NCI-H2196 (cell line): Measurements from ENCODE around the gene EXOC7.

Source experiments
- DNase-seq: peaks from one replicate; lab custom pipeline; 2025; ENCODE audit not compliant: unreplicated experiment; lab: John Stamatoyannopoulos, UW

Gene EXOC7

GRCh38 chr17:76138896-76139752 lies 35.5 kb upstream of the EXOC7 start:
- peak; percentile 29 for DNase-seq

GRCh38 chr17:76138234-76138895 lies 34.8 kb upstream of the EXOC7 start:
- peak; percentile 71 for DNase-seq

GRCh38 chr17:76137351-76138233 lies 34.0 kb upstream of the EXOC7 start:
- no peak for DNase-seq

- DNase-seq: no peak
These were observed 33.4 kb upstream of the EXOC7 start for GRCh38 chr17:76137001-76137350.

- no peak for DNase-seq
These were observed 32.9 kb upstream of the EXOC7 start for GRCh38 chr17:76136276-76137000.

GRCh38 chr17:76135810-76136188 lies 32.2 kb upstream of the EXOC7 start:
- DNase-seq: no peak

GRCh38 chr17:76134911-76135809 lies 31.6 kb upstream of the EXOC7 start:
- DNase-seq: no peak

- peak; percentile 97 for DNase-seq
These were observed 29.2 kb upstream of the EXOC7 start for GRCh38 chr17:76132574-76133338.

GRCh38 chr17:76131692-76132573 lies 28.3 kb upstream of the EXOC7 start:
- DNase-seq: peak; percentile 95

- DNase-seq: no peak
These were observed 27.6 kb upstream of the EXOC7 start for GRCh38 chr17:76131051-76131691.

- DNase-seq: no peak
These were observed 26.9 kb upstream of the EXOC7 start for GRCh38 chr17:76130473-76130872.

- DNase-seq: no peak
These were observed 22.3 kb upstream of the EXOC7 start for GRCh38 chr17:76125922-76126321.

- no peak for DNase-seq
These were observed 21.7 kb upstream of the EXOC7 start for GRCh38 chr17:76125391-76125675.

GRCh38 chr17:76124582-76125390 lies 21.2 kb upstream of the EXOC7 start:
- no peak for DNase-seq

- no peak for DNase-seq
These were observed 20.4 kb upstream of the EXOC7 start for GRCh38 chr17:76123749-76124581.

- DNase-seq: no peak
These were observed 19.6 kb upstream of the EXOC7 start for GRCh38 chr17:76123191-76123499.
